ENCODE data around the gene SEC23A.
A peak's percentile ranks its signal among the peaks of the same experiment; 100 is the strongest.
"Not testable (repeated sequence)": the region's sequence is repeated elsewhere in the genome, so short reads cannot be mapped to it uniquely, and the experiment has no call there.

SEC23A gene

DNA sequence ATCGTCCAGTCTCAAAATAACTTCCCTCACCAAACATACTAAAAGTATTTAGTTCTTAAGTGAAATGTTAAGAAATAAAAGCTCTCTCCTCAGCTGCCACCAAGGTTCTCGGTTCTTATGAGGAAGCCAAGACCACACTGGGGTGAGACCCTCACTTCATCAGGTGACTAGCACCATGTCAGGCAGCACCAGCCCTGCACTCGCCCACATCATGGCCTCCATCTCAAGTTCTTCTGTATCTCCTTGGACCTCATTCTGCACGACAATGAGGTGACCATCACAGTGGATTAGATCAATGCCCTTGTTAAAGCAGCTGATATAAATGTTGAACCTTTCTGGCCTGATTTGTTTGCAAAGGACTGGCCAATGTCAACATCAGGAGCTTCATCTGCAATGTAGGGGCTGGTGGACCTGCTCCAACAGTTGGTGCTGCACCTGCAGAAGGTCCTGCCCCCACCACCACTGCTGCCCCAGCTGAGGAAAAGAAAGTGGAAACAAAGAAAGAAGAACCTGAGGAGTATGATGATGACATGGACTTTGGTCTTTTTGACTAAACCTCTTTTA, 12.4 kb downstream of the SEC23A start:
- no peak for DNase-seq

DNA sequence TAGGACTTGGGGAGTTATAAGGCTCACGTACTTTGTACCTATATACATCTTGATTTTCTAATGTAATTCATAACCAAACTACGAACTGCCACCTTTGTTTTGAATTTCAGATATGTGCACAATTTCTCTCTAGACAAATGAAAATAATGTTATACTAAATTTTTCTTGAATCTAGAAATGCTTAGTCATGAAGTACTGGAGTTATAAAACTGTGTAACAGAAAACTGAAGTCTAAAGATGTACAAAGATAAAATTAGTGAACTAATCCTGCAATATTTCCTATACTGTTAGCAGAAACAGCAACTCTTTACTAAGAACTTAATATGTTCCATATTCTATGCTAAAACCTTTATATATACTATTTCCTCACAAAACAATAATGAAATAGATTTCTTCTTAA, 15.5 kb downstream of the SEC23A start:
- no peak for DNase-seq

DNA sequence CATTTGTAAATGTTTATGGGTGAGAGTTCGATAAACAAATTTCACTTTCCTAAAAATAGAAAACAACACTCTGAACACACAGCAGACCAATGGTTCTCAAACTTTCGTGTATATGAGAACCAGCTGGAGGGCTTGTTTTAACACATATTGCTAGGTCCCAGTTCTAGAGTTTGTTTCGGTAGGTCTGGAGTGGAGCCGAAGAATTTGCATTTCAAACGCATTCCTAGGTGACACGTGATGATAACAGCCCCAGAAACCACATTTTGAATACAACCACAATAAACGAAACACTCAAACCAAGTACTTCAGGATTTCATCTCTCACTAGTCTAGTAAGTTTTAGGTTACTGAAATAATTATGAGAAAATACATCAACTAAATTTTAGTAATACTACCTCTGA, 17.1 kb downstream of the SEC23A start:
- DNase-seq: no peak

DNA sequence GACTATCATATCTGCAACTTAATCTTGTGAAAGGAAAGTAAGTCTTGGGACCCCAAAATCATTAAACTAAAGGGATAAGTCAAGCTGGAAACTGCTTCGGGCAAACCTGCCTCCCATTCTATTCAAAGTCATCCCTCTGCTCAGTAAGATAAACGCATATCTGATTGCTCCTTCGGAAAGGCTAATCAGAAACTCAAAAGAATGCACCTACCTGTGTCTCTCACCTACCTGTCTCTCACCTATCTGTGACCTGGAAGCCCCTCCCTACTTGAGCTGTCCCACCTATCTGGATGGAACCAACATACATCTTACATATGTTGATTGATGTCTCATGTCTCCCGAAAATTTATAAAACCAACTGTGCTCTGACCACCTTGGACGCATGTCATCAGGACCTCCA, 19.9 kb downstream of the SEC23A start:
- DNase-seq: no peak

DNA sequence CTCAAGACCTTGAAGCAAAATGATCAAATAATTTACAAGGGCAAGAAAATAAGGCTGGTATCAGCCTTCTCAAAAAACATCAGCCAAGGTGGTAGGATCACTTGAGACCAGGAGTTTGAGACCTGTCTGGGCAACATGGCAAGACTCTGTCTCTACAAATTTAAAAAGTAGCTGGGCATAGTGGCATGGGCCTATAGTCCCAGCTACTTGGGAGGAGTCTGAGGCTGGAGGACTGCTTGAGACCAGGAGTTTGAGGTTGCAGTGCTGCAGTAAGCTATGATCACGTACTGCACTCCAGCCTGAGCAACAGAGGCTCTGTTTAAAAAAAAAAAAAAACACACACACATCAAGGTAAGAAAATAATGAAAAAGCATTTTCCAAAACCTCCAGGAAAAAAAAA, 22.1 kb downstream of the SEC23A start:
- no peak for DNase-seq

DNA sequence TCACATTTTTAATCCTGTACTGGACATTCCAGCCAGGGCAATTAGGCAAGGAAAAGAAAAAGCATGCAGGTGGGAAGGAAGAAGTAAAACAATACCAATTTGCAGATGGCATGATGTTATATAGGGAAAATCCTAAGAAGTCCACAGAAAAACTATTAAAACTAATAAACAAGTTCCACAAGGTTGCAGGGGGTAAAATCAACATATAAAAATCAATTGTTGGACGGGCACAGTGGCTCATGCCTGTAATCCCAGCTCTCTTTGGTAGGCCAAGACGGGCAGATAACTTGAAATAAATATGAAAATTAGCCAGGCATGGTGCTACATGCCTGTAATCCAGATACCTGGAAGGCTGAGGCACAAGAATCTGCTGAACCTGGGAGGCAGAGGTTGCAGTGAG, 31.9 kb downstream of the SEC23A start:
- DNase-seq: no peak

DNA sequence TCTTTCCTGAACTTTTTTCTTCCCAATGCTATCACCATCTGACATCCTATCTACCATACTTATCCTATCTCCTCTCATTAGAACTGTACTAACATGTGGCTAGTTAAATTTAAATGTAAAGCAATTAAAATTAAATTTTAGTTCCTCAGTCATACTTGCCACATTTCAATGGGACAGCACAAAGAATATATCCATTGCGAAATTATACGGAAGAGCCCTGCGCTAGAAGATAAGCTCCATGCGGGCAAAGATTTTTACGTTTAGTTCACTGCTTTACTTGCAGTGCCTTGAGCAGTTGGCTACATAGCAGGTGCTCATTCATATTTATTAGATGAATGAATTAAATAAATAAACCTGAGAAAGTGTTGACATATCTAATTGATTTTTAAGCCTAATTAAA, 33.1 kb downstream of the SEC23A start:
- no peak for DNase-seq

DNA sequence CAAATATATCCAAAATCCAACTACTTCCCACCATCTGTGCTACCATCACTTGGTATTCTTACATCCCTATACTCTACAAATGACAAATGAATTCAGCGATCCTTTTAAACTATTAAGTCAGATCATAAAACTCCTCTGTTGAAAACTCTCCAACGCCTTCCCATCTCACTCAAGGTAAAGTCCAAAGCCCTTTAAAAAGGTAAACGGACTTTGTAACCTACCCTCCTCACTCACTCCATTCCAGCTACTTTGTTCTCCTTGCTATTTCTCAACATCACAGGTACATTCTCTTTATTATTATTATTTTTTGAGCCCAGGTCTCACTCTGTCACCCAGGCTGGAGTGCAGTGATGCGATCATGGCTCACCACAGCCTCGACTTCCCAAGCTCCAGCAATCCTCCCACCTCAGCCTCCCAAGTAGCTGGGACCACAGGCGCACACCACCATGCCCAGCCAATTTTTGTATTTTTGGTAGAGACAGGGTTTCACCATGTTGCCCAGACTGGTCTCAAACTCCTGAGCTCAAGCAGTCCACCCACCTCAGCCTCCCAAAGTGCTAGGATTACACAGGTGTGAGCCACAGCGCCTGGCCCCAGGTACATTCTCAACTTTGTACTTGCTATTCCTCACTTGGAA, 33.7 kb downstream of the SEC23A start:
- not testable (repeated sequence) for DNase-seq

DNA sequence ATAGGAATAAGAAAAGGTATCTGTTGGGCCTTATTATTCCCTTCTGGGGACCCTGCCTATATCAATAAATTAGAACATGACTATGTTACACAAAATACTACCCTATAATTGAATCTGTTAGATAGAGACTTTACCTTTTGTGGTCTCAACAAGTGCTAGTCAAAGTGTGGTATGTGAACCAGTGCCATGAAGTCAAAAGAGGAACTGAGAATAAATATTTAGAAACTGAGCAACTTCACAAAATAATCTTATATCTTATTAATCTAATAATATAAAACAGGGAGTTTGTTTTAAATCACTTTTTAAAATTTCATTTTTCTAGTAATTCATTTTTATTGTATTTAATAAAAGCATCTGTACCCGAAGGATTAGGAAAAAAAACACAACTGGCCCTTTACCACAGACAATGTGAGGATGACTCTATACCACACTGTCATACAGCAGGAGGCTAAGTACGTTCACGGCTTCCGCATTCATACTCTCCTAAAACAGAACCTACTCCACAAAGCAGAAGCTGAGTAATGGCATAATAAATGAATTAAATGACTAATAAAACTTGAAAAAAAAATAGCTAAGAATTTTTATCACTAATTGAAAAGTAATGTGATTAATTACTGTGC, 42.1 kb downstream of the SEC23A start:
- no peak for DNase-seq

DNA sequence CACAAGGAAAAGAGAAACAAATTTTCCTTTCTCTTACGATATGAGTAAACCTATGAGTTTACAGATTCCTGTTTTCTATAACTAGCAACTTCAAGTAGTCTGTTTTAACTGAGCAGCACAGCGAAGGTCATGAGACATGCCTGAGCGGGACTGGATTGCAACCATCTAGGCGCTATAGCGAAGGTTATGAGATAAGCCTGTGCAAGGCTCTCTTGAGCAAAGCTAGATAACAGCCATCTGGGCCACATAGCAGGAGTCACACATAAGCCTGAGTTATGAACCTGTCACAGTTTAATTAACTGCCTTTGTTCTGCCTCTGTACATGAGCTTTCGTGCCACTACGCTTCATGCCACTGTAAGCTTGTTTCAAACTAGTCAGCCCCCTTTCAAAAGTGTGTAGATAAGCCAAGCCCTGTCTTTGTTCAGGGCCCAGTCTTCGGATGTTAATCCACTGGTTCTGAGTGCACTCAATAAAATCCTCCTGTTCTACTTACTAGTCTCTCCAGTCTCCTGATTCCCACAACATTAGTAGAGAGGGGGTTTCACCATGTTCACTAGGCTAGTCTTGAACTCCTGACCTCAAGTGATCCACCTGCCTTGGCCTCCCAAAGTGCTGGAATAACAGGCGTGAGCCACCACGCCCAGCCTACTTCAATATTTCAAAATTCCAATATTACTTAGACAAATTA, 47.1 kb downstream of the SEC23A start:
- DNase-seq: no peak

DNA sequence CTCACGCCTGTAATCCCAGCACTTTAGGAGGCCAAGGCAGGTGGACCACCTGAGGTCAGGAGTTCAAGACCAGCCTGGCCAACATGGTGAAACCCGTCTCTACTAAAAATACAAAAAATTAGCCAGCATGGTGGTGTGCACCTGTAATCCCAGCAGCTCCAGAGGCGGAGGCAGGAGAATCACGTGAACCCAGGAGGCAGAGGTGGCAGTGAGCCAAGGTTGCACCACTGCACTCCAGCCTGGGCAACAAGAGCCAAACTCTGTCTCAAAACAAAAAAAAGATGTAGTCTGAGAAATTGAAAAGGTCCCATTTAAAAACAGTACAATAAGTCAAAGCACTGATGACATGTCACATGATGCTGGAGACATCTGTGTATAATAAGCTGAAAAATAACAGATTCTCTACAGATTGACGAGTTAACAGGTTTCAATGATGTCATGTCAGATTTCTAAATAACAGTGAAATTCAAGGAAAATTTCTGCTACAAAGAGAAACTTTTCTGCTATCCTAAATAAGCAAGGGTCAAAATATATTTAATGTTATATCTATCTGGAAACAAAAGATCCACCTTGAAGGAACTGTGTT, 50.1 kb downstream of the SEC23A start:
- DNase-seq: not testable (repeated sequence)

DNA sequence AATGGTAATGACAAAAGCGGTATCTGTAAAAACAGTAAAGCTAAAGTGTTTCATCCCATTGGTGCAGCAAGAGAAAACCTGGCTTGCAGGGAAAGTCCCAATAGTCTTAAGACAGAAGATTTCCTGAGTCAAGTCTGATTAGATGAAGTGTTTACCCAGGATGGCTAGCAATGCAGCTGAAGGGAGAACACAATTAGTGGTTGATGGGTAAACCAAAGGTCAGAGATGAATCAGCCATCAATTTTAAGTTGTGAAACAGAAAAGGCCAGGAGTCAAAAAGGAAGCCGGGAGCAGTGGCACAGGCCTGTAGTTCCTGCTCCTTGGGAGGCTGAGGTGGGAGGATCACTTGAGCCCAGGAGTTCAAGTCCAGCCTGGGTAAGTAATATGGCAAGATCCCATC, 52.6 kb downstream of the SEC23A start:
- DNase-seq: no peak

DNA sequence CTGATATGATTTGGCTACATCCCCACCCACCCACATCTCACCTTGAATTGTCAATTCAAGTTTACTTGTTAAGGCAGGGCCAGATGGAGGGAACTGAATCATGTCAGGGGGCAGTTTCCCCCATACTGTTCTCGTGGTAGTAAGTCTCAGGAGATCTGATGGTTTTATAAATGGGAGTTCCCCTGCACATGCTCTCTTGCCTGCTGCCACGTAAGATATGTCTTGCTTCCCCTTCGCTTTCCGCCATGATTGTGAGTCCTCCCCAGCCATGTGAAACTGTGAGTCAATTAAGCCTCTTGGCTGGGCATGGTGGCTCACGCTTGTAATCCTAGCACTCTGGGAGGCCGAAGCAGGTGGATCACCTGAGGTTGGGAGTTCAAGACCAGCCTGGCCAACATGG, 57.1 kb downstream of the SEC23A start:
- DNase-seq: not testable (repeated sequence)

DNA sequence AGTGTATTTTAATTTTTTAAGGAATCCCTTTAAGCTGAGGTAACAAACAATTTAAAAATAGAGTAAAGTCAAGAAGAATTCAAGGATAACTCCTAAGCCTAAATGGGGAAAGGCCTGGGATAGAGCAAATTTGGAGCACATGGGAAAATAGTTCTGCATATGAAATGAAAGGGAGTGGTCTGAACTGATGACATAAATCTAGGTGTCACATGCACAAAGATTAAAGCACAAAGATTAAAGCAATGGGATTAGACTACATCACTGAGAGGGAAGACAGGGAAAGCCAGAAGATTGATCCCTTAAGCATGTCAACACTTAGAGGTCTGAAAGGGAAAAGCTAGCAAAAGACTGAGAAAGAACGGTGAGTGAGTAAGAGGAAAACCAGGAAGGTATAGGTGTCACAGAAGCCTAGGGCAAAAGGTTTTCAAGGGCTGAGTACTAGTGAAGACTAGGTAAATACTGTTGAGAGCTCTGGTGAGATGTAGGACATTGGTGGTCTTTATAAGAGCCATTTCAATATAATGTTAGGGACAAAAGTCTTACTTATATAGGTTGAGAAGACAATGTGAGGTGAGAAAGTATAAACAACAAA, 59.6 kb downstream of the SEC23A start:
- no peak for DNase-seq

DNA sequence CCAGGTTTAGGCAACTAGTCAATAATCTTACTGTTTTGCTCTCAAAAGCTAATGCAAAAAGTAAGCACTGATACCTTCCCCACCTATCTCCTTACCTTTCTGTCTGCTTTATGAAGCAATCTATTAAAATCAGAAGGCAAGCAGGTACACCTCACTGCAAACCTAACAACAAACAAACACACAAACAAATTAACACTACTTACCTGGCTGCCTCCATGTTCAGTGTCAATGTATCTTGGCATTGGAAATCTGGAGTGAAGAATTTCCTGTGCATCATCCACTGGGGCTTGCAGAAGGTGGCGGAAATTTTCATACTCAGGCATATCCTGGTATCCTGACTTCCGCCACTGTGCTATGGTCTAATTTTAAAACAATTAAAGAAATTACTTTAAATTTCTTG, 62.5 kb downstream of the SEC23A start:
- DNase-seq: no peak

DNA sequence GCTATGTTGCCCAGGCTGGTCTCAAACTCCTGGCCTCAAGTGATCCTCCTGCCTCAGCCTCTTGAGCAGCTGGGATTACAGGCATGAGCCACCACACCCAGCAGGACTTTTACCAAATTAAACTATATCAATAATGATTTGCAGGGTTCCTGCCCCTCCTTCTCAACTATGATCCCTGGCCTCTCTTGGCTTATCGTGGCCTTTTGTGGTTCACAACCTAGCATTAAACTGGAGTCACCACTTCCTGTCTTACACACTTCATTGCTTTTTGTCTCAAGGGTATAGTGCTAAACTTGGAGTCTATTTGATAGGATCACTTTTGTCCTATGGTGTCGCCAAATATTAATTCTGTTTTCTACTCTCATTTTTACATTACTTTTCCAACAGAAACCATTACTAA, 64.5 kb downstream of the SEC23A start:
- no peak for DNase-seq

DNA sequence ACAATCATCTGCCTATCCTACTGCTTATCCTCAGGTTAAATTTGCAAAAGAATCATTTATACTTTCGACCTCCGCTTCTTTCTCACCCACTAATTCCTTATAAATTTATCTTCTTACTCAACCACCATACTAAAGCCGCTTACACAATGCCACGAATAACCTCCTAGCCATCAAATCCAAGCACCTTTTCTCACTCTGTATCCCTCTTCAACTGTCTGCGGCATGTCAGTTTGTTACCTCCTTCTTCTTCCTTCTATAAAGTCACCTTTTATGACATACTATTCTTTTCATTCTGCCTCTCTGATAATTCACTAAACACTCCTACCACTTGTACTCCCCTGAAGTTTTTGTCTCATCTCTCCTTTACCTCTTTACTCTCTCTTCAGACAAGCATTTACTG, 66.3 kb downstream of the SEC23A start:
- no peak for DNase-seq

DNA sequence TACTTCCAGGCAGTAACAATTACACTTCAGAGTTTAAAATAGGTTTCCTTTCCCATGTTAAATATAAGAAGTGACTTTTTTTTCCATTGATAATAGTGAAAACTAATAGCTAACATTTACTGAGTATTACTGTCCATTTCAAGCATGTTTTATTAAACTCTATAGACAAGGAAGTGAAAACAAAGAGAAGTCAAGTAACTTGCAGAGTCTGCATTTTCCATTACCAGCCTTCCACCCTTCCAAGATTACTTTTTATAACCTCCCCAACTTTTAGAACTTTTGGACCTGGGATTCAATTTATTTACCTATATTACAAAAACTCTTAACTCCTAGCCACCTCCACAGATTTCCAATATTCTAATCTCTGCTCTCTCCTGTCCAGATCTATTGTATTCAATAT, 67.7 kb downstream of the SEC23A start:
- no peak for DNase-seq

DNA sequence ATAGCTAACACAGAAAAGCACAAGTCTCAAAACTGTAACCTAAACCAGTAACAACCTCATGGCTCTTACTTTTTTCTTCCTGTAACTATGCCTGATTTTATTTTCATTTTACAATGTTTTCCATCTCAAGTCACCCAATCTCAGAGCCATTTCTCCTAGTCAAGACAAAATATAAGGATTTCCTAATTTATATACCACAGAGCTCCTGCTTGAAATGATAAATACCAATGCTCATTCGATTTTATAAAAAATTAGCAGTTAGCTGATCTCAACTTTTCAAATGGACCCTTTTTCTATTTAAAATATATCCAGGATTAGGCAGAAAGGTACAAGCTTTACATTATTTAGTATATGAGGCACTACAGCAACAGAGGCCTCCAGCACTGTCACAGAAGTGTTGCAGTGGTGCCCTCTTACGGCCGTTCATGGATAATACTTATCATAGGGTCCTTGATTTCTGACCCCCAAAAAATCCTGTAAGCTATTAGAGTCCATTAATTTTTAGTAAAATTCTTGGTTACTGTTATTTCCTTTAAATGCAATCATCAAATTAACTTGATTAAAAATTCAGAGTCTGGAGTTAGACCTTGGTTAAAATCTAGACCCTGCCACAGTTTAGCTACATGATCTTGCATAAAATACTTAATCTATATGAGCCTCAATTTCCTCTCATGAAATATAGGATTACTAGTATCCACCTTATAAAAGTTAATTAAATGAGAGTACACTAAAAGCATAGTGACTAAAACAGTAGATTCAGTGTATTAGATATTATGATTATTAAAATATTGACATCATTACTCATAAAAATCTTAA, 68.3 kb downstream of the SEC23A start:
- peak; percentile 56 for DNase-seq

DNA sequence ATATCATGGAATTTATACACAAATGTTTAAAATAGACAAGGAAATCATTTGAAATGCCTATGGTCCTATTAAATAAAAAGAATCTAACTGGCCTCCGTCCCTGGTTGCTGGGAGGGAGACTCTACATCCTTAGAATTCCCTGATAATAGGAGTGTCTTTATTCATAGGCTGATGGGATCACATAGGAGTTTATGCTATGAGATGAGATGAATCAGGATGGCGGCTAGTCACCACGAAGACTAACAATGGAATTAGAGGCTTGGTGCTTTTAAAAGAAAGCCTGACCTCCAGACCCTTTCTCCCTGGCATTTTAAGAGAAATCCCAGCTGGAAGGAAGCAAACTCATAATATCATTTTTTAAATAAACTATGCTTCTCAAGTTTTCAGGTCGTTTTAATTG, 69.7 kb downstream of the SEC23A start:
- no peak for DNase-seq

DNA sequence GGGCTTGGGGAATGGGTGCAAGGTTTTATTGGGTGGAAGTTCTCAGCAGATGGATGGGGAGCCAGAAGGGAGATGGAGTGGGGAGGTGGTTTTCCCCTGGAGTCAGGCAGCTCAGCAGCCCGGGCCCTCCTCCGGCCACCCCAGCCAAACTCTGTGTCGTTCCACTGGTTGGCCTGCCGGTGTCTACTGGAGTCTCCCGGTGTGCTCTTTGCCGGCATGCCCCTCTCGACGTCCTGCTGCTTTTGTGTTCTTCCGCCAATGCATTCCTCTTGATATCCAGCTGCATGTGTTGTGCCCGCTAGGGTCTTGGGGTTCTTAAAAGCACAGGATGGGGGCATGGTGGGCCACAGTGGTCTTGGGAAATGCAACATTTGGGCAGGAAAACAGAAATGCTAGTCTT, 72.8 kb downstream of the SEC23A start:
- DNase-seq: no peak

DNA sequence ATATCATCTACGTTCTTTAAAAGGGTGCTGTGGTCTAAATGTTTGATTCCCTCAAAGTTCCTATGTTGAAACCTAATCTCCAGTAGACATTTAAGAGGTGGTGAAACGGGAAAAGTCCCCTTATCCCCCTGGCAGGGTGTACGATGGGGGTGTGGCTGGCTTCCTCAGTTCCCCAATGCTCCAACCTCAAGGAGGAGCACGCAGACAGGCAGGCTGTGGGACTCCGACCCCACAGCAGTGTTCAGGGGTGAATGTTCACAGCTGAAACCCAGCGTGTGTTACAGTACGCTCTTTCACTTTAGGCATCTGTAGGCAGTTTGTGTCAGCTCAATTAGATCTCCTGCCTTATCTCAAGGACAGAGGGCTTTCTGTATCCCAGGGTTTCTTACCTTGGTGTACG, 73.2 kb downstream of the SEC23A start:
- no peak for DNase-seq

DNA sequence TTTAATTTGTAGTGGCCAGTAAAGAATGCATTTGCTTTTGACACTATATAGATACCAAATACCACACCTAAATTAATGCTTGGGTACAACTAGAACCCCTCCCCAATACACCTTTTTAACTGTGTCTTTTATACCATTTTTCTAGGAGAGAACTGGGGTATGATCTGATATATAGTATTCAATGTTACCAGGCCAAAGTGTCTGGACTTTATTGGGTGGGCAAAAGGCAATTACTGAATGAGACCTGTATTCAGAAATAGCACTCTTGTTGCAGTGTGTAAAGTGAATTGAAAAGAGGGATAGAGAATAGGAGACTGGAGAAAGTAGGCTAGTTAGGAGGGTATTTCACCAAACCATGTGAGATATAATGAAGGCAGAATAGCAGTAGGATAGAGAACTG, 74.4 kb downstream of the SEC23A start:
- no peak for DNase-seq
